Measurements from ENCODE around the gene CPT1B.

DNA sequence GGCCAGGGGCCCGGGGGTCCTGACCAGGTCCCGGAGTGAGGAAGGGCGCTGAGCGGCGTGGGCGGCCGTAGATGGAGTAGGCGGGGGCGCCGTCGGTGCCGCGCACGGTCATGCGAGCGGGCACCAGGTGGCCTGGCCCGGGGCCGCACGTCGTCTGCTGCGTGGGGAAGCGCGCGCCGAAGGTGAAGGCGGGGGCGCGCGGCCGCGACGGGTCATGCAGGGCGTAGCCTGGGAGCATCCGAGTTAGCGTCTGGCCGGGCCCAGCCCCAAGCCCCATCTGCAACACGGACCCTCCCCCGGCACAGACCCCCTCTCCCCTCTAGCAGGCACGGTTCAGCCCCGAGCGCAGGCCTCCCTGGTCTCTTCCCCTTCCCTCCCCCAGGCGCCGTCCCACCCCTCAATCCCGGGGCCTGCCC is 46.7 kb downstream of the CPT1B start:
- TF ChIP-seq, protein P1, sequence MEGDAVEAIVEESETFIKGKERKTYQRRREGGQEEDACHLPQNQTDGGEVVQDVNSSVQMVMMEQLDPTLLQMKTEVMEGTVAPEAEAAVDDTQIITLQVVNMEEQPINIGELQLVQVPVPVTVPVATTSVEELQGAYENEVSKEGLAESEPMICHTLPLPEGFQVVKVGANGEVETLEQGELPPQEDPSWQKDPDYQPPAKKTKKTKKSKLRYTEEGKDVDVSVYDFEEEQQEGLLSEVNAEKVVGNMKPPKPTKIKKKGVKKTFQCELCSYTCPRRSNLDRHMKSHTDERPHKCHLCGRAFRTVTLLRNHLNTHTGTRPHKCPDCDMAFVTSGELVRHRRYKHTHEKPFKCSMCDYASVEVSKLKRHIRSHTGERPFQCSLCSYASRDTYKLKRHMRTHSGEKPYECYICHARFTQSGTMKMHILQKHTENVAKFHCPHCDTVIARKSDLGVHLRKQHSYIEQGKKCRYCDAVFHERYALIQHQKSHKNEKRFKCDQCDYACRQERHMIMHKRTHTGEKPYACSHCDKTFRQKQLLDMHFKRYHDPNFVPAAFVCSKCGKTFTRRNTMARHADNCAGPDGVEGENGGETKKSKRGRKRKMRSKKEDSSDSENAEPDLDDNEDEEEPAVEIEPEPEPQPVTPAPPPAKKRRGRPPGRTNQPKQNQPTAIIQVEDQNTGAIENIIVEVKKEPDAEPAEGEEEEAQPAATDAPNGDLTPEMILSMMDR (IDR thresholded peaks at IDR 0.05; ENCODE audit: borderline replicate concordance, extremely low read depth, low read length, poor library complexity, severe bottlenecking) = no peak
- no peak for TF ChIP-seq EZH2 (IDR thresholded peaks at IDR 0.05; ENCODE audit: borderline replicate concordance, low read depth, low read length, severe bottlenecking)

Data from DND-41 (cell line).